Measurements from ENCODE around the gene LMBR1. TPM values are rescaled to one million over a fixed set of nuclear protein-coding genes. Genes with fewer than 3 reads are reported as not detected.

The LMBR1 gene
- total and polyA plus RNA-seq, 2 experiments from 2014 or later = 21.8 to 26.7 TPM

DNA sequence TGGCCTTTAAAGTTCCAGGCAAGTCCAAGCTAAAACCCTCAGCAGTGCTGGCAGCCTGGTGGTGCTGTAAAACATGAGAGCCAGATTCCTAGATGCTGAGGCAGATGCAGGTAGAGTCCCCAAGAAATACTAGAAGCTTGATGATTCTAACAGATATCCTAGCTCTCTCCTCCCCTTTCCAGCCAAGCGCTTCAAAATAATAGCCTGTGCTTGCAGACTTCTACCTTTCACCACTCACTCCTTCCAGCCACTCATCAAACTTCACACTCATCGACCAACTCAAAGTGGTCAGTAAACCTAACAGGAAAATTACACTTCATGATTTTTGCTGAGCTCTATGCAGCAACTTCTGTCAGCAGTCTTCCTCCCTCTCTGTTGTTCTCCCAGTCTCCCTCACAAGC is 50.2 kb downstream of the LMBR1 start:
- Histone ChIP-seq H3K9me3 (ENCODE audit: low read depth) (no peaks in the 10 kb centered on the region), H3K9me2 (ENCODE audit: insufficient read depth) (no peaks in the 10 kb centered on the region), H3K27ac (no peak overlapping the region), H2AFZ (no peak overlapping the region), H3K9ac (no peak overlapping the region), H3K79me2 (ENCODE audit: insufficient read depth) (peaks cover 43% of the 10 kb centered on the region), H3K27me3 (replicated peaks; ENCODE audit: insufficient read depth) (no peaks in the 10 kb centered on the region), H3K36me3 (ENCODE audit: low read depth) (no peaks in the 10 kb centered on the region), H3K4me2 (ENCODE audit: unreplicated experiment) (no peak overlapping the region), H4K20me1 (ENCODE audit: insufficient read depth) (no peaks in the 10 kb centered on the region), H3K4me1 (ENCODE audit: insufficient read depth) (peaks cover 8% of the 10 kb centered on the region; the same call in 1 of the 2 replicates), H3F3A (ENCODE audit: insufficient read depth) (no peaks in the 10 kb centered on the region), H3K4me3 (no peak overlapping the region)
- no peak for DNase-seq
- in situ Hi-C loops (cut with MboI) = no loop called here
- TF ChIP-seq EZH2phosphoT487 (IDR thresholded peaks at IDR 0.05; ENCODE audit: insufficient read depth, low read depth) = no peak
- no peak for TF ChIP-seq EZH2 (IDR thresholded peaks at IDR 0.05; ENCODE audit: insufficient read depth, poor library complexity, severe bottlenecking)
- WGBS, 2 experiments (ENCODE audit: low coverage in 1 of 2, low lambda C conversion rate in 2 of 2, missing lambda C conversion rate in 2 of 2) = 55% methylated on average over 2 of the region's 2 CpGs

DNA sequence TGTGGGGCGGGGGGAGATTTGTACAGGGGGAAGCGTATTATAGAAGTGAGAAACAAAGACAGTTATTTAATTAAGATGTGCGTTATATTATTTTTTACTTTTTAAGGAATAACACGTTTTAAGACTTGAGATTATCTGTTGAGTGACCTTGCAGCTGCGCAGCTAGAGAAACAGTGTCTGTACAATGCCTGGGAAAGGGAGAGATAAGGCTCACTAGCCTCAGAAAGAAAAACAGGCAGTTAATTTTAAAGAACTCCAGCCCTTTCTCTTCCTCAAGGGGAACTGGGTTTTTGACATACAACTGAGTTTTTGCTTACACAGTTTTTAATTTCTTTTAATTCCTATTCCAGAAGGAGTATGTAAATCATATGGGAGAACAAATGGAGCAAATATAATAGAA is 50.7 kb downstream of the LMBR1 start:
- H3K27me3 ChIP-seq (replicated peaks; ENCODE audit: insufficient read depth) = no peaks in the 10 kb centered on the region
- no peaks in the 10 kb centered on the region for H4K20me1 ChIP-seq (ENCODE audit: insufficient read depth)
- in situ Hi-C loops (cut with MboI) = no loop called here
- no peak overlapping the region for H3K4me3 ChIP-seq
- 92 to 93% methylated on average over 5 of the region's 5 CpGs for WGBS, 2 experiments (ENCODE audit: low coverage in 1 of 2, low lambda C conversion rate in 2 of 2, missing lambda C conversion rate in 2 of 2)
- no peak overlapping the region for H3K4me2 ChIP-seq (ENCODE audit: unreplicated experiment)
- H3K27ac ChIP-seq = no peak overlapping the region
- no peaks in the 10 kb centered on the region for H3K9me2 ChIP-seq (ENCODE audit: insufficient read depth)
- no peaks in the 10 kb centered on the region for H3K36me3 ChIP-seq (ENCODE audit: low read depth)
- no peak overlapping the region for H2AFZ ChIP-seq
- no peak overlapping the region for H3K9ac ChIP-seq
- TF ChIP-seq EZH2phosphoT487 (IDR thresholded peaks at IDR 0.05; ENCODE audit: insufficient read depth, low read depth) = no peak
- no peak for TF ChIP-seq EZH2 (IDR thresholded peaks at IDR 0.05; ENCODE audit: insufficient read depth, poor library complexity, severe bottlenecking)
- peaks cover 8% of the 10 kb centered on the region; the same call in 1 of the 2 replicates for H3K4me1 ChIP-seq (ENCODE audit: insufficient read depth)
- peaks cover 40% of the 10 kb centered on the region for H3K79me2 ChIP-seq (ENCODE audit: insufficient read depth)
- H3F3A ChIP-seq (ENCODE audit: insufficient read depth) = no peaks in the 10 kb centered on the region
- DNase-seq = no peak
- no peaks in the 10 kb centered on the region for H3K9me3 ChIP-seq (ENCODE audit: low read depth)

DNA sequence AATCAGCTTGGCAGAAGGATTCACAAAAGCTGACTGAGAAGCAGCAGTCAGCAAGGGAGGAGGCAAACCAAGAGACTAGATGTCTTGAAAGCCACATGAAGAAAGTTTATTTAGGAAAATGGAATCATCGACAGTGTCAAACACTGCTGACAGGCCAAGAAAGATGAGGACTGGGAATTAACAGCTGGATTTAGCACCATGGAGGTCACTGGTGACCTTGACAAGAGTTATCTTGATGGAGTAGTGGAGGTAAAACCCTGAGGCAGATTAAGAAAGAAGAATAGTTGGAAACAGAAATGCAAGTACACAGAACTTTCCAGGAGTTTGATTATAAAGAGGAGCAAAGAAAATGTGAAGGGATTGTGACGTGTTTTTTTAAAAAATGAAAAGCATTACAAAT is 51.5 kb downstream of the LMBR1 start:
- WGBS, 2 experiments (ENCODE audit: low coverage in 1 of 2, low lambda C conversion rate in 2 of 2, missing lambda C conversion rate in 2 of 2) = 88 to 97% methylated on average over 2 of the region's 2 CpGs
- no peak for TF ChIP-seq EZH2 (IDR thresholded peaks at IDR 0.05; ENCODE audit: insufficient read depth, poor library complexity, severe bottlenecking)
- TF ChIP-seq EZH2phosphoT487 (IDR thresholded peaks at IDR 0.05; ENCODE audit: insufficient read depth, low read depth) = no peak
- Histone ChIP-seq H3K4me3 (no peak overlapping the region), H3K27ac (no peak overlapping the region), H3K4me1 (ENCODE audit: insufficient read depth) (peaks cover 10% of the 10 kb centered on the region; the same call in 1 of the 2 replicates), H3K9ac (no peak overlapping the region), H3K79me2 (ENCODE audit: insufficient read depth) (peaks cover 32% of the 10 kb centered on the region), H3K9me3 (ENCODE audit: low read depth) (no peaks in the 10 kb centered on the region), H3K9me2 (ENCODE audit: insufficient read depth) (no peaks in the 10 kb centered on the region), H3K4me2 (ENCODE audit: unreplicated experiment) (no peak overlapping the region), H3F3A (ENCODE audit: insufficient read depth) (no peaks in the 10 kb centered on the region), H3K36me3 (ENCODE audit: low read depth) (no peaks in the 10 kb centered on the region), H2AFZ (no peak overlapping the region), H4K20me1 (ENCODE audit: insufficient read depth) (no peaks in the 10 kb centered on the region), H3K27me3 (replicated peaks; ENCODE audit: insufficient read depth) (no peaks in the 10 kb centered on the region)
- no peak for DNase-seq
- in situ Hi-C loops (cut with MboI) = no loop called here

DNA sequence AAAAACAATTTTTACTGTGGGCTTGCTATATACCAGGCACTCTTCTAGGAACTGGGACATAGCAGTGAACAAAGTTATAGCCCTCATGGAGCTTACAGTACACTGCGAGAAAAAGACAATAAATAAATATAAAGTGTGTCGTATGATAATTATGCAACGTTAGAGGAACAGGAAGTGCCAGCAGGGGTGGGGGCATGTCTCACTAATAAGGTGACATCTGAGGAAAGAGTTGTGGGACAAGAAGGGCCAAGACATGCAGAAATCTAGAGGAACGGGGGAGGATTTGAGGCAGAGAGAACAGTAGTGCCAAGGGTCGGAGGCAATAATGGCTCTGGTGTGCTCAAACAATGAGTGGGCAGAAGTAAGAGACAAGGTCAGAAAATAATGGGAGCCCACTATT is 52.8 kb downstream of the LMBR1 start:
- Histone ChIP-seq H4K20me1 (ENCODE audit: insufficient read depth) (no peaks in the 10 kb centered on the region), H3K36me3 (ENCODE audit: low read depth) (no peaks in the 10 kb centered on the region), H3K4me2 (ENCODE audit: unreplicated experiment) (no peak overlapping the region), H3K9ac (no peak overlapping the region), H3K27me3 (replicated peaks; ENCODE audit: insufficient read depth) (no peaks in the 10 kb centered on the region), H3K9me3 (ENCODE audit: low read depth) (no peaks in the 10 kb centered on the region), H3K79me2 (ENCODE audit: insufficient read depth) (peaks cover 18% of the 10 kb centered on the region), H3K9me2 (ENCODE audit: insufficient read depth) (no peaks in the 10 kb centered on the region), H3K27ac (no peak overlapping the region), H3K4me3 (no peak overlapping the region), H2AFZ (no peak overlapping the region), H3F3A (ENCODE audit: insufficient read depth) (no peaks in the 10 kb centered on the region), H3K4me1 (ENCODE audit: insufficient read depth) (peaks cover 16% of the 10 kb centered on the region; the same call in 1 of the 2 replicates)
- TF ChIP-seq EZH2 (IDR thresholded peaks at IDR 0.05; ENCODE audit: insufficient read depth, poor library complexity, severe bottlenecking) = no peak
- TF ChIP-seq EZH2phosphoT487 (IDR thresholded peaks at IDR 0.05; ENCODE audit: insufficient read depth, low read depth) = no peak
- in situ Hi-C loops (cut with MboI) = no loop called here
- DNase-seq = no peak
- WGBS, 2 experiments (ENCODE audit: low coverage in 1 of 2, low lambda C conversion rate in 2 of 2, missing lambda C conversion rate in 2 of 2) = 80% methylated on average over 5 of the region's 5 CpGs

DNA sequence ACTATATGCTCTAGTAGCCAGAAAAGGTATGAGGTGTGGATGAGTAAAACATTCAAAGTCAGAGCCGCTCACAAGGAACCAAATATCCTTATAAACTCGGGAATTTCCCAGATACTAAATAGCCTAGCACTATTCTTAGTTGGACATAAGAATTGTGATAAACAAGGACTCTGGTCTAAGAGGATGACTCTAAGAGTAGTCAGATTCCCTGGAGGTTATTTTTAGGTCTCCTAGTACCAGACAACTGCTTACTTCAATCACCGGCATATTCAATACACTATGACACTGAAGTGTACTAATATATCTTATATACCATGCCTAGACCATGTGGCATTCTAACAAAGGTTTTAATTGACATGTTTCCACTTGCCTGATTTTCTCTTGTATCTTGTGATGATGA is 56.5 kb downstream of the LMBR1 start:
- Histone ChIP-seq H3K79me2 (ENCODE audit: insufficient read depth) (no peaks in the 10 kb centered on the region), H3F3A (ENCODE audit: insufficient read depth) (no peaks in the 10 kb centered on the region), H3K9ac (no peak overlapping the region), H3K4me2 (ENCODE audit: unreplicated experiment) (no peak overlapping the region), H2AFZ (no peak overlapping the region), H3K4me3 (no peak overlapping the region), H3K27ac (no peak overlapping the region), H3K27me3 (replicated peaks; ENCODE audit: insufficient read depth) (no peaks in the 10 kb centered on the region), H3K9me3 (ENCODE audit: low read depth) (no peaks in the 10 kb centered on the region), H3K36me3 (ENCODE audit: low read depth) (no peaks in the 10 kb centered on the region), H3K9me2 (ENCODE audit: insufficient read depth) (no peaks in the 10 kb centered on the region), H4K20me1 (ENCODE audit: insufficient read depth) (no peaks in the 10 kb centered on the region), H3K4me1 (ENCODE audit: insufficient read depth) (peaks cover 16% of the 10 kb centered on the region; the same call in 1 of the 2 replicates)
- WGBS, 2 experiments (ENCODE audit: low coverage in 1 of 2, low lambda C conversion rate in 2 of 2, missing lambda C conversion rate in 2 of 2) = 87 to 88% methylated on average over 3 of the region's 3 CpGs
- TF ChIP-seq EZH2 (IDR thresholded peaks at IDR 0.05; ENCODE audit: insufficient read depth, poor library complexity, severe bottlenecking) (no peak), EZH2phosphoT487 (IDR thresholded peaks at IDR 0.05; ENCODE audit: insufficient read depth, low read depth) (no peak)
- peak; percentile 8 for DNase-seq
- in situ Hi-C loops (cut with MboI) = no loop called here

All from GM23248 (cell line).